ENCODE data around the gene VAC14. TPM values are rescaled to one million over a fixed set of nuclear protein-coding genes. Genes with fewer than 3 reads are reported as not detected.

Gene VAC14
- total RNA-seq, 3 donors from 2014 or later, result 32.3 to 35.1 (median 32.8) TPM

DNA sequence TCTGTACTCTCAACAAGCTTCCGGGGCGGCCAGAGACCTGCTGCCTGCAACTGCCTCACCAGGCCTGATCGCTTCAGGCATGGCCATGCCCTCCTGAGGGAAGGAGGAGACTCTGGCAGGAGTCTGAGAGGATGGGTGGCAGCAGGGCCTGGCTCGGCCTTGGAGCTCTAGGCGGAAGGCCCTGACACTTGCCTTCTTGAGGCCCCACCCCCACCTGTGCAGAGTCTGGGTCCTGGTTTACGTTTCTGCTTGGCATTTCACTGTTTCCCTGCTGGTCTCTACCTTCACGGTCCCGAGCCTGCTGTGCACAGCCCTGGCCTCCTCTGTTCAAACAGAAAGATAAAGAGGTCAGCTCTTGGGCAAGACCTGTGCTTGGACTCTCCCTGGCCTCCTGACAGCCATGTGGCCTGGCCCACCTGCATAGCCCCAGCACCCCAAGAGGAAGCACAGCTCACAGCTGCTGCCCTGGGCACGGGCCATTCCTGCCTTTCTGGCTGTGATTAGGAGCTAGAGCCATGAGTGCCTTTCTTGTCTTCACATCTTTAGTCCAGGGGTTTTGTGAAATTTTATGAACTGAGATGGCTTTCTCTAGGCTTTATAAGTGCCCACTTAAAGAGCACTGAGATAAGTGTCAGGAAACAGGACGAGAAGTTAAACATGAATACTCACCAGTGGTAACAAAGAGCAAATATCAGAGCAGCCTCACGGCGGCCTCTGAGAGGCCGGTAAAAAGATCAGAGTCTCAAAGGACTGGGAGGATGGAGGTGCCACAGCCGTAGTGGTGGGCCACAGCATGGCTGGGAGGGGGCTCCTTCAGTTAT, 89.5 kb downstream of the VAC14 start:
- TF ChIP-seq, protein P1, sequence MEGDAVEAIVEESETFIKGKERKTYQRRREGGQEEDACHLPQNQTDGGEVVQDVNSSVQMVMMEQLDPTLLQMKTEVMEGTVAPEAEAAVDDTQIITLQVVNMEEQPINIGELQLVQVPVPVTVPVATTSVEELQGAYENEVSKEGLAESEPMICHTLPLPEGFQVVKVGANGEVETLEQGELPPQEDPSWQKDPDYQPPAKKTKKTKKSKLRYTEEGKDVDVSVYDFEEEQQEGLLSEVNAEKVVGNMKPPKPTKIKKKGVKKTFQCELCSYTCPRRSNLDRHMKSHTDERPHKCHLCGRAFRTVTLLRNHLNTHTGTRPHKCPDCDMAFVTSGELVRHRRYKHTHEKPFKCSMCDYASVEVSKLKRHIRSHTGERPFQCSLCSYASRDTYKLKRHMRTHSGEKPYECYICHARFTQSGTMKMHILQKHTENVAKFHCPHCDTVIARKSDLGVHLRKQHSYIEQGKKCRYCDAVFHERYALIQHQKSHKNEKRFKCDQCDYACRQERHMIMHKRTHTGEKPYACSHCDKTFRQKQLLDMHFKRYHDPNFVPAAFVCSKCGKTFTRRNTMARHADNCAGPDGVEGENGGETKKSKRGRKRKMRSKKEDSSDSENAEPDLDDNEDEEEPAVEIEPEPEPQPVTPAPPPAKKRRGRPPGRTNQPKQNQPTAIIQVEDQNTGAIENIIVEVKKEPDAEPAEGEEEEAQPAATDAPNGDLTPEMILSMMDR (IDR thresholded peaks at IDR 0.05), result no peak
- Histone ChIP-seq H3K4me3 (no peak overlapping the region), H3K9me3 (no peaks in the 10 kb centered on the region), H3K36me3 (ENCODE audit: low read depth) (no peaks in the 10 kb centered on the region), H3K4me1 (ENCODE audit: low read depth) (peaks cover 2% of the 10 kb centered on the region)
- intact Hi-C loops (cut with DNase I, micrococcal nuclease), result no loop called here
- DNase-seq (no peak), ATAC-seq (no peak)

DNA sequence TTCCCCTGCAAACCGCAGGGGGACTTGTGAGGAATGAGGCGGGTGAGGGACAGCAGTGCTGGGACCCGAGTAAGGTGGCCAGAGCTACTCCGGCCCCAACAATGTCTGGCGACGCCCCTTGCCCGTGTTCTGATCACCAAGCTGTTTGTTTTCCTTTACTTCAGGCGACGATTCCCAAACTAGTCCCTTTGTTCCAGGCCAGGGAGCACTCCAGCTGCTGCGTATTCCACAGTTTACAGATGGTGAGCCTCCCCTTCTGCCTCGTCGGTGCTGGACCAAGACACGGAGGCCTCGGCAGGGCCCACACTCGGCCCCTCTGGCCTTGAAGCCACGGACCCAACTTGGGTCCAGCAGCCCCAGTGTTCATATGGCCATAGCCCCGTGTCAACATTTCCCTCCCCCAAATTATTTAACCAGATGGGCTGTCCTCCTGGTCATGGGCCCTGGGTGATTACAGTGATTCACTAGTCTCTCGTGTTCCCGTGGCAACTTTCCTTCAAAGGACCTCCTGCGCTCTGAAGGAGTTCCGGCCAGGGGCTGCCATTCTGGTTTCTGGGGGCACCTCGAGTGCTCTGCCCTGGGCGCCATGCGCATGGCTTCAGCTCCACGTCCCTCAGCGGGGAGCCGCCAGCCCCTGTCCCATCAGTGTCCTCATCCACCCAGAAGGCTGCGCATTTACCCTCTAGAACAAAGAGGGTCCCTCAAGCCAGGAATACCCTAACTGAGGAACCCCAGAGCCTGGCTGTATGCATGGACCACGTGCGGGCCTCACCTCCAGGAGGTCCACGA, 90.3 kb downstream of the VAC14 start:
- H3K36me3 ChIP-seq (ENCODE audit: low read depth), result no peaks in the 10 kb centered on the region
- intact Hi-C loops (cut with DNase I, micrococcal nuclease), result no loop called here
- no peaks in the 10 kb centered on the region for H3K9me3 ChIP-seq
- TF ChIP-seq, protein P1 (IDR thresholded peaks at IDR 0.05), result no peak
- DNase-seq (no peak), ATAC-seq (no peak)
- no peak overlapping the region for H3K4me3 ChIP-seq
- H3K4me1 ChIP-seq (ENCODE audit: low read depth), result peaks cover 2% of the 10 kb centered on the region

DNA sequence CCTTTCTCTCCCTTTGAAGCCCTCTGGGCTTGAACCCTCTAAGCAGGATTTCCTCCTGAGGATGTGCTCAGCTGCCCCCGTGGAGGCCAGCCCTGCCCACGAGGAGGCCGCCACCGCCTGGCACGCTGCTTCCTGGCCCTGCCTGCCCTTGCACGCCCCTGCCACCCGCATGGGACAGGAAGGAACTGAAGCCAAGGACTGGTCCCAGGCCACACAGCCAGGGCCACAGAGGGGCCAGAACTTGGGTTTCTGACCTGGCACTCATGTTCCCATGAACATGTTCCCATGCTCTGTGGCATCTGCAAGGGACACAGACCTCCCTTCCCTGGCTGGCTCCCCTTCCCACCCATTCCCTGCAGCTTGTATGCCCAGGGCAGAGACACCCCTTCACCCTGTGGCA, 91.0 kb downstream of the VAC14 start:
- TF ChIP-seq, protein P1 (IDR thresholded peaks at IDR 0.05), result no peak
- Histone ChIP-seq H3K36me3 (ENCODE audit: low read depth) (no peaks in the 10 kb centered on the region), H3K4me1 (ENCODE audit: low read depth) (peaks cover 2% of the 10 kb centered on the region), H3K4me3 (no peak overlapping the region), H3K9me3 (no peaks in the 10 kb centered on the region)
- no peak for ATAC-seq
- intact Hi-C loops (cut with DNase I, micrococcal nuclease), result no loop called here
- DNase-seq, result no peak

DNA sequence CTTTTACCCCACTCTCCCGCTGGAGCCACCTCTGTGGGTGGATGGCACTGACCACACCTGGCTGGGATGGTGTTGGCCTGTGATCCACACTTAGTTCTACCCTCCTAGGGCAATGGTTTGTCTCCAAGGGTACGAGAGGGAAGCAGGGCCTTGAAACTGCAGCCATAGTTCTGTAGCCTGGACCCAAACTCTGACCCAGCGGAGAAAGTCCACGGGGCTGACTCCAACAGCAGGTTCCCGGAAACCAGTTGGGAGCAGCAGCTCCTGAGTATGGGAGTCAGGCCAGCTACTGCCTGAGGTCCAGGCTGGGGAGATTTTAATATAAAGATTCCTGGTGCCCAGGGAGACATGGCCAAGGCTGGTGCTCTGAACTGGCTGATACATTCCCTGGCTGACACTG, 91.5 kb downstream of the VAC14 start:
- Histone ChIP-seq H3K36me3 (ENCODE audit: low read depth) (no peaks in the 10 kb centered on the region), H3K4me3 (no peak overlapping the region), H3K4me1 (ENCODE audit: low read depth) (peaks cover 2% of the 10 kb centered on the region), H3K9me3 (no peaks in the 10 kb centered on the region)
- no peak for DNase-seq
- intact Hi-C loops (cut with DNase I, micrococcal nuclease), result no loop called here
- ATAC-seq, result no peak
- TF ChIP-seq, protein P1 (IDR thresholded peaks at IDR 0.05), result no peak

DNA sequence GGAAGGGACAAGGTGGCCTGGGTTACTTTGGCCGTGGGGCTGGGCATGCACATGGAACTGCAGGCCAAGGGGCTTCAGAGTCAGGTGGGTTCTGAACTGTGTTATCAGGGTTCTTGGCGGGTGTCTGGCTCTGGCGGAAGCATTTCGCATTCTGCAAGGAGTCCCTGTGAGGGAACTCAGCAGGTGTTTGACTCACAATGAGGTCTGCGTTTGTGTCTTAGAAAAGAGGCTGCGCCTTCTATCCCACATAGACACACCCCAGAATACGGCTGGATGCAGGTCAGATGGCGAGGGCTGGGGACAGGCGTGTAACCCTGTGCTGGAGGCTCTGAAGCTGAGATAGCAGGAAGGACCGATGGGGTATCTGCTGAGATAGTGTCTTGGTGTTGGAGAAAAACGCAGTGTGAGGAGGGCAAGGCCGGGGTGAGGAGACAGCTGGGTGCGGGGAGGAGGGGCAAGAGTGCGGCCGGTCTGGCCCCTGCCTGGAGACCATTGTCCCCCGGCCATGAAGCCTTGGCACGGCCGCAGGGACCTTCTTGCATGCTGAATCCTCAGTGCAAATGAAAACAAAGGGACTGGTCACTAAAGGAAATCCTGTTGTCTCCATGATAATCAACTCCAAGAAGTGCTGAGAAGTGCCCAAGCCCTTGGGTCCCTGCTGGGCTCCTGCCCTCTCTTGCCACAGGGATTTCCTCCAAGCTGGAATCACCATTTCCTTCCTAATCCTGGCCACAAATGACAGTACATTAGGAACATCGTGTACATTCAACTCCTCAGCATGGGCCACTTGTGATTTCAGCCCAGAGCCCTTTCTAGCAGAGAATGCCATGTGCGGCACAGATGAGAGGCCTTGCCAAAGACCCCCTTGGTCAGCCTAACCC, 92.4 kb downstream of the VAC14 start:
- Histone ChIP-seq H3K36me3 (ENCODE audit: low read depth) (no peaks in the 10 kb centered on the region), H3K4me1 (ENCODE audit: low read depth) (peaks cover 6% of the 10 kb centered on the region), H3K4me3 (no peak overlapping the region), H3K9me3 (no peaks in the 10 kb centered on the region)
- no peak for DNase-seq
- TF ChIP-seq, protein P1 (IDR thresholded peaks at IDR 0.05), result no peak
- ATAC-seq, result no peak
- intact Hi-C loops (cut with DNase I, micrococcal nuclease), result no loop called here

Data from mucosa of descending colon (tissue), 3 donors.